Amniotic epithelial cell (primary cell): ENCODE results near the gene FAT1.
"Not testable (repeated sequence)": the region's sequence is repeated elsewhere in the genome, so short reads cannot be mapped to it uniquely, and the experiment has no call there.

Source experiments
- DNase-seq: peaks from one replicate; pipeline ENCODE4 v3.0.0-alpha.2; 2010; ENCODE audit warnings: low read depth

The FAT1 gene

GRCh38 chr4:186723292-186724057 is at the start of gene FAT1:
FAT1 (minus strand) TSS chr4:186723856; CDS start chr4:186709827, 14,029 bp downstream.
- DNase-seq, result peak; percentile 77

- DNase-seq, result no peak
Observed at GRCh38 chr4:186772936-186773487, 49.4 kb upstream of the FAT1 start.

- peak; percentile 39 for DNase-seq
Observed at GRCh38 chr4:186771624-186772023, 48.0 kb upstream of the FAT1 start.

GRCh38 chr4:186770481-186771175 is 47.0 kb upstream of the FAT1 start:
- peak; percentile 80 for DNase-seq

GRCh38 chr4:186767794-186768193 is 44.1 kb upstream of the FAT1 start:
- no peak for DNase-seq

- DNase-seq, result peak; percentile 7
Observed at GRCh38 chr4:186765673-186766546, 42.3 kb upstream of the FAT1 start.

GRCh38 chr4:186765138-186765537 is 41.5 kb upstream of the FAT1 start:
- no peak for DNase-seq

GRCh38 chr4:186764457-186764856 is 40.8 kb upstream of the FAT1 start:
- no peak for DNase-seq

- DNase-seq, result no peak
Observed at GRCh38 chr4:186762865-186763264, 39.2 kb upstream of the FAT1 start.

- peak; percentile 62 for DNase-seq
Observed at GRCh38 chr4:186762361-186762760, 38.7 kb upstream of the FAT1 start.

GRCh38 chr4:186761956-186762355 is 38.3 kb upstream of the FAT1 start:
- DNase-seq, result not testable (repeated sequence)

GRCh38 chr4:186761393-186761792 is 37.7 kb upstream of the FAT1 start:
- DNase-seq, result no peak

- DNase-seq, result peak; percentile 90
Observed at GRCh38 chr4:186760576-186760975, 36.9 kb upstream of the FAT1 start.

- DNase-seq, result no peak
Observed at GRCh38 chr4:186759990-186760389, 36.3 kb upstream of the FAT1 start.

GRCh38 chr4:186758929-186759682 is 35.5 kb upstream of the FAT1 start:
- DNase-seq, result no peak

GRCh38 chr4:186757696-186758355 is 34.2 kb upstream of the FAT1 start:
- no peak for DNase-seq

- not testable (repeated sequence) for DNase-seq
Observed at GRCh38 chr4:186756550-186756949, 32.9 kb upstream of the FAT1 start.

- DNase-seq, result no peak
Observed at GRCh38 chr4:186755550-186756519, 32.2 kb upstream of the FAT1 start.

- DNase-seq, result no peak
Observed at GRCh38 chr4:186754976-186755375, 31.3 kb upstream of the FAT1 start.

GRCh38 chr4:186752325-186752724 is 28.7 kb upstream of the FAT1 start:
- no peak for DNase-seq
